A549 (cell line): ENCODE data around the gene KRTAP9-8. TPM values are rescaled to one million over a fixed set of nuclear protein-coding genes. Genes with fewer than 3 reads are reported as not detected.
A peak's percentile ranks its signal among the peaks of the same experiment; 100 is the strongest.

ENCODE experiments used
- ATAC-seq, 2 experiments: fragments of 200-7000 bp in 1 of 2; fragments of >200 bp in 1 of 2; cut with Nextera tagmentation in 1 of 2; cut with Tn5 transposase in 1 of 2; 3 replicates each; pipeline versions ENCODE4 v1.8.0 to v1.9.1; 2018 to 2020; ENCODE audit warnings: mild to moderate bottlenecking in 1 of 2, moderate library complexity in 1 of 2
- CTCF ChIA-PET: fragments of 300-600 bp; sonication (Branson Sonifier 250); formaldehyde crosslinking; extraction: SDS; loops from one replicate; lab custom pipeline; 2021; ENCODE audit warnings: antibody characterized with exemption, inconsistent platforms; lab: Yijun Ruan, JAX
- POLR2A ChIA-PET: fragments of 350-600 bp; formaldehyde crosslinking; extraction: SDS; loops from one replicate; lab custom pipeline; 2021; ENCODE audit warnings: antibody characterized with exemption, inconsistent platforms; lab: Yijun Ruan, JAX
- DNase-seq, 2 experiments: peaks; one replicate each; pipeline versions ENCODE4 v3.0.0 to v3.0.0-alpha.2; 2011 to 2016; ENCODE audit warnings: low read depth in 1 of 2, low spot score in 1 of 2
- FAIRE-seq: peaks from 2 replicates; lab custom pipeline; 2011; peaks lifted over from hg19 to GRCh38; lab: Jason Lieb, UNC
- H3K27ac ChIP-seq, 2 experiments: fragments of >200 bp; sonication (Bioruptor Twin); formaldehyde crosslinking; 3 replicates each; pipeline ENCODE4 v1.5.1; 2016 to 2017
- H3K4me1 ChIP-seq: fragments of >200 bp; sonication (Bioruptor Twin); formaldehyde crosslinking; 3 replicates; pipeline ENCODE4 v1.6.1; 2016
- H3K4me2 ChIP-seq: fragments of >200 bp; sonication (Bioruptor Twin); formaldehyde crosslinking; 3 replicates; pipeline ENCODE4 v1.6.1; 2016
- H3K4me3 ChIP-seq: fragments of >200 bp; sonication (Bioruptor Twin); formaldehyde crosslinking; 3 replicates; pipeline ENCODE4 v1.5.1; 2016
- H3K9me3 ChIP-seq: fragments of >200 bp; sonication (Bioruptor Twin); formaldehyde crosslinking; 3 replicates; pipeline ENCODE4 v1.6.1; 2016
- CBX2 ChIP-seq: fragments of 200-600 bp; sonication (generic); IDR thresholded peaks from 2 replicates; pipeline ENCODE4 v1.6.1; 2016; ENCODE audit warnings: low read depth, mild to moderate bottlenecking, borderline replicate concordance
- CHD2 ChIP-seq: fragments of 150-350 bp; IDR thresholded peaks from 2 replicates; pipeline ENCODE4 v1.6.1; 2014; ENCODE audit warnings: low read length; ENCODE audit not compliant: partially characterized antibody
- CHD4 ChIP-seq: fragments of 200-600 bp; sonication (generic); IDR thresholded peaks from 2 replicates; pipeline ENCODE4 v1.6.1; 2016; ENCODE audit warnings: antibody characterized with exemption, mild to moderate bottlenecking, borderline replicate concordance
- FOSL2 ChIP-seq, 2 experiments: fragments of 450-650 bp in 1 of 2; fragments of >200 bp in 1 of 2; sonication (Bioruptor Twin) in 1 of 2; formaldehyde crosslinking; IDR thresholded peaks; 2 replicates each; pipeline versions ENCODE4 v1.5.0 to v1.6.1; 2016 to 2020; ENCODE audit warnings: mild to moderate bottlenecking in 1 of 2, moderate library complexity in 1 of 2
- FOXS1 ChIP-seq: fragments of 250-450 bp; sonication (Bioruptor Pico); IDR thresholded peaks from 2 replicates; pipeline ENCODE4 v1.5.0; 2020; ENCODE audit warnings: mild to moderate bottlenecking, moderate library complexity
- HEYL ChIP-seq: fragments of 250-450 bp; sonication (Bioruptor Pico); IDR thresholded peaks from 2 replicates; pipeline ENCODE4 v1.8.0; 2021; ENCODE audit warnings: mild to moderate bottlenecking, moderate library complexity
- HOXB13 ChIP-seq: fragments of 250-450 bp; sonication (Bioruptor Pico); IDR thresholded peaks from 2 replicates; pipeline ENCODE4 v1.5.0; 2020; ENCODE audit warnings: low read depth, mild to moderate bottlenecking, moderate library complexity
- KDM5A ChIP-seq: fragments of 200-600 bp; sonication (generic); IDR thresholded peaks from 2 replicates; pipeline ENCODE4 v1.6.1; 2016; ENCODE audit warnings: antibody characterized with exemption, mild to moderate bottlenecking
- MYC ChIP-seq: IDR thresholded peaks from 2 replicates; pipeline ENCODE4 v1.6.1; 2012; ENCODE audit warnings: mild to moderate bottlenecking, inconsistent platforms, low read length, improper control_type of control experiment, borderline replicate concordance
- PHF8 ChIP-seq: fragments of 200-600 bp; sonication (generic); IDR thresholded peaks from 2 replicates; pipeline ENCODE4 v1.6.1; 2016; ENCODE audit warnings: low read depth, mild to moderate bottlenecking, antibody characterized with exemption, moderate library complexity, borderline replicate concordance
- POLR2A ChIP-seq: IDR thresholded peaks from 2 replicates; pipeline ENCODE4 v1.6.1; 2012; ENCODE audit warnings: mild to moderate bottlenecking, low read length
- POLR2AphosphoS2 ChIP-seq: conservative IDR thresholded peaks from 2 replicates; pipeline ENCODE4 v1.6.1; 2012; ENCODE audit warnings: low read length, improper control_type of control experiment, inconsistent platforms
- RAD21 ChIP-seq, 2 experiments: fragments of >200 bp in 1 of 2; sonication (Bioruptor Twin) in 1 of 2; formaldehyde crosslinking in 1 of 2; IDR thresholded peaks in 1 of 2; conservative IDR thresholded peaks in 1 of 2; 2 replicates in 1 of 2; 3 replicates in 1 of 2; pipeline ENCODE4 v1.6.1; 2012 to 2018; ENCODE audit warnings: inconsistent platforms in 1 of 2
- RFX5 ChIP-seq: fragments of 450-650 bp; IDR thresholded peaks from 2 replicates; pipeline ENCODE4 v1.7.1; 2014; ENCODE audit warnings: antibody characterized with exemption, mild to moderate bottlenecking, moderate library complexity
- RNF2 ChIP-seq: fragments of 200-600 bp; sonication (generic); IDR thresholded peaks from 2 replicates; pipeline ENCODE4 v1.6.1; 2016; ENCODE audit warnings: low read depth, mild to moderate bottlenecking, antibody characterized with exemption, moderate library complexity, borderline replicate concordance
- SMC3 ChIP-seq: fragments of >200 bp; sonication (Bioruptor Twin); formaldehyde crosslinking; IDR thresholded peaks from 3 replicates; pipeline ENCODE4 v1.6.1; 2018; ENCODE audit warnings: inconsistent platforms
- TP53 ChIP-seq: fragments of 250-450 bp; sonication (Bioruptor Pico); IDR thresholded peaks from 2 replicates; pipeline ENCODE4 v1.5.0; 2021; ENCODE audit warnings: mild to moderate bottlenecking, moderate library complexity
- ZC3H11A ChIP-seq: fragments of 450-650 bp; IDR thresholded peaks from 2 replicates; pipeline ENCODE4 v1.6.1; 2014; ENCODE audit warnings: antibody characterized with exemption, mild to moderate bottlenecking
- ZFP36 ChIP-seq: fragments of 450-650 bp; IDR thresholded peaks from 2 replicates; pipeline ENCODE4 v1.6.1; 2014; ENCODE audit warnings: borderline replicate concordance; ENCODE audit not compliant: partially characterized antibody
- WGBS: methylation state at CpG from one replicate; pipeline ENCODE4 v1.1.6; 2017; ENCODE audit errors: missing lambda C conversion rate; 5-methylcytosine and 5-hydroxymethylcytosine counted together
- polyA plus RNA-seq, 4 experiments: library from polyadenylated mRNA; depleted of rRNA in 3 of 4; stranded (reverse); fragments of >200 nt; fragmentation: RNase III in 1 of 4; extraction: RNeasy Plus Mini Kit Qiagen cat#74134 plus additional on column Dnase treatment in 1 of 4; gene quantifications; 2 replicates in 3 of 4; 3 replicates in 1 of 4; pipeline ENCODE4 v1.2.3, GENCODE V29; 2011 to 2017
- TF ChIP-seq, protein P1 (sequence below): IDR thresholded peaks from 2 replicates; pipeline ENCODE4 v1.6.1; 2012; ENCODE audit warnings: low read depth, borderline replicate concordance
- TF ChIP-seq, protein P2 (sequence below): fragments of 250-450 bp; sonication (Bioruptor Pico); IDR thresholded peaks from 2 replicates; pipeline ENCODE4 v1.5.0; 2020; ENCODE audit warnings: low read depth, mild to moderate bottlenecking, moderate library complexity
- TF ChIP-seq, protein P3 (sequence below): fragments of 200-600 bp; sonication (generic); IDR thresholded peaks from 2 replicates; pipeline ENCODE4 v1.6.1; 2016; ENCODE audit warnings: antibody characterized with exemption, mild to moderate bottlenecking, moderate library complexity
- TF ChIP-seq, protein P4 (sequence below): fragments of 450-650 bp; IDR thresholded peaks from 2 replicates; pipeline ENCODE4 v1.6.1; 2014; ENCODE audit warnings: antibody characterized with exemption

The KRTAP9-8 gene
- polyA plus RNA-seq, 2 of the 4 experiments (the other 2 are of a cell fraction), result not detected

DNA sequence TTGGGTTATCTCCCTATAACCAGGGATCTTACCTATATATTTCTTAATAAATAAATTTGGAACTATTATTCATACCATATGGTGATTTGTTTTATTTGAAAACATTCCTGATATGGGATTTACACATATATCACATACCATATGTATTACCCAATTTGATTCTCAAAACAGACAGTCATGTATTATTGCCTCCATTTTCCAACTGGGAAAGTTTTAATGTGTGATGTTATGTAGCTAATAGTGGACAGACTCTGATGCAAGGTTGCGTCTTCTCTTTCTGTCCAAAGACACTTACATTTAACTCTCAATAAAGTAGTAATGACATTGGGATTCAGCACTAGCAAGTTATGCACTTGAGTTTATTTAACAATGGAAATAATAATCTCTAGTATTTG is 18.5 kb downstream of the KRTAP9-8 start:
- DNase-seq (no peak), FAIRE-seq (no peak), ATAC-seq (no peak)
- Histone ChIP-seq H3K27ac (no peak overlapping the region), H3K4me1 (no peaks in the 10 kb centered on the region), H3K4me2 (no peak overlapping the region), H3K9me3 (no peaks in the 10 kb centered on the region), H3K4me3 (no peak overlapping the region)
- ChIA-PET POLR2A (no interaction called here), CTCF (no interaction called here)
- TF ChIP-seq, protein P1, sequence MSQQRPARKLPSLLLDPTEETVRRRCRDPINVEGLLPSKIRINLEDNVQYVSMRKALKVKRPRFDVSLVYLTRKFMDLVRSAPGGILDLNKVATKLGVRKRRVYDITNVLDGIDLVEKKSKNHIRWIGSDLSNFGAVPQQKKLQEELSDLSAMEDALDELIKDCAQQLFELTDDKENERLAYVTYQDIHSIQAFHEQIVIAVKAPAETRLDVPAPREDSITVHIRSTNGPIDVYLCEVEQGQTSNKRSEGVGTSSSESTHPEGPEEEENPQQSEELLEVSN, result no peak
- TF ChIP-seq RFX5 (no peak), FOSL2 (IDR thresholded peaks at IDR 0.05) (no peak), FOSL2 (CRISPR knock-in tag; IDR thresholded peaks at IDR 0.05) (no peak), SMC3 (no peak), ZFP36 (no peak), TP53 (CRISPR knock-in tag) (no peak), RNF2 (no peak), CBX2 (no peak), HOXB13 (CRISPR knock-in tag) (no peak), ZC3H11A (no peak), HEYL (CRISPR knock-in tag) (no peak), PHF8 (no peak), KDM5A (no peak), POLR2A (no peak), CHD2 (no peak), CHD4 (no peak), RAD21 (conservative IDR thresholded peaks at IDR 0.05 in 1 of 2, IDR thresholded peaks at IDR 0.05 in 1 of 2) (no peak), POLR2AphosphoS2 (no peak)
- TF ChIP-seq, protein P2, sequence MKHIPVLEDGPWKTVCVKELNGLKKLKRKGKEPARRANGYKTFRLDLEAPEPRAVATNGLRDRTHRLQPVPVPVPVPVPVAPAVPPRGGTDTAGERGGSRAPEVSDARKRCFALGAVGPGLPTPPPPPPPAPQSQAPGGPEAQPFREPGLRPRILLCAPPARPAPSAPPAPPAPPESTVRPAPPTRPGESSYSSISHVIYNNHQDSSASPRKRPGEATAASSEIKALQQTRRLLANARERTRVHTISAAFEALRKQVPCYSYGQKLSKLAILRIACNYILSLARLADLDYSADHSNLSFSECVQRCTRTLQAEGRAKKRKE, result no peak
- TF ChIP-seq, protein P3, sequence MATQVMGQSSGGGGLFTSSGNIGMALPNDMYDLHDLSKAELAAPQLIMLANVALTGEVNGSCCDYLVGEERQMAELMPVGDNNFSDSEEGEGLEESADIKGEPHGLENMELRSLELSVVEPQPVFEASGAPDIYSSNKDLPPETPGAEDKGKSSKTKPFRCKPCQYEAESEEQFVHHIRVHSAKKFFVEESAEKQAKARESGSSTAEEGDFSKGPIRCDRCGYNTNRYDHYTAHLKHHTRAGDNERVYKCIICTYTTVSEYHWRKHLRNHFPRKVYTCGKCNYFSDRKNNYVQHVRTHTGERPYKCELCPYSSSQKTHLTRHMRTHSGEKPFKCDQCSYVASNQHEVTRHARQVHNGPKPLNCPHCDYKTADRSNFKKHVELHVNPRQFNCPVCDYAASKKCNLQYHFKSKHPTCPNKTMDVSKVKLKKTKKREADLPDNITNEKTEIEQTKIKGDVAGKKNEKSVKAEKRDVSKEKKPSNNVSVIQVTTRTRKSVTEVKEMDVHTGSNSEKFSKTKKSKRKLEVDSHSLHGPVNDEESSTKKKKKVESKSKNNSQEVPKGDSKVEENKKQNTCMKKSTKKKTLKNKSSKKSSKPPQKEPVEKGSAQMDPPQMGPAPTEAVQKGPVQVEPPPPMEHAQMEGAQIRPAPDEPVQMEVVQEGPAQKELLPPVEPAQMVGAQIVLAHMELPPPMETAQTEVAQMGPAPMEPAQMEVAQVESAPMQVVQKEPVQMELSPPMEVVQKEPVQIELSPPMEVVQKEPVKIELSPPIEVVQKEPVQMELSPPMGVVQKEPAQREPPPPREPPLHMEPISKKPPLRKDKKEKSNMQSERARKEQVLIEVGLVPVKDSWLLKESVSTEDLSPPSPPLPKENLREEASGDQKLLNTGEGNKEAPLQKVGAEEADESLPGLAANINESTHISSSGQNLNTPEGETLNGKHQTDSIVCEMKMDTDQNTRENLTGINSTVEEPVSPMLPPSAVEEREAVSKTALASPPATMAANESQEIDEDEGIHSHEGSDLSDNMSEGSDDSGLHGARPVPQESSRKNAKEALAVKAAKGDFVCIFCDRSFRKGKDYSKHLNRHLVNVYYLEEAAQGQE, result no peak
- WGBS, result 95% methylated on average over 1 of the region's 1 CpG

DNA sequence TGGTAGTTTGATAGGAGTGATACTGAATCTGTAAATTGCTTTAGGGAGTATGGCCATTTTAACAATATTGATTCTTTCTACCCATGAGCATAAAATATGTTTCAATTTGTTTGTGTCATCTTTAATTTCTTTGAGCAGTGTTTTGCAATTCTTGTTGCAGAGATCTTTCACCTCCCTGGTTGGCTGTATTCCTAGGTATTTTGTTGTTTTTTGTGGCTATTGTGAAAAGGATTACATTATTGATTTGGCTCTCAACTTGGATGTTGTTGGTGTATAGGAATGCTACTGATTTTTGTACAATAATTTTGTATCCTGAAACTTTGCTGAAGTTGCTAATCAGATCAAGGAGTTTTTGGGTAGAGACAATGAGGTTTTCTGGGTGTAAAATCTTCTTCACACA is 20.6 kb downstream of the KRTAP9-8 start:
- ChIA-PET POLR2A (no interaction called here), CTCF (no interaction called here)
- no peak for ATAC-seq
- Histone ChIP-seq H3K4me1 (no peaks in the 10 kb centered on the region), H3K9me3 (no peaks in the 10 kb centered on the region), H3K27ac (no peak overlapping the region), H3K4me3 (no peak overlapping the region), H3K4me2 (no peak overlapping the region)
- FAIRE-seq, result peak; percentile 70
- no peak for TF ChIP-seq MYC
- no peak for TF ChIP-seq FOXS1 (CRISPR knock-in tag)
- TF ChIP-seq, protein P4, sequence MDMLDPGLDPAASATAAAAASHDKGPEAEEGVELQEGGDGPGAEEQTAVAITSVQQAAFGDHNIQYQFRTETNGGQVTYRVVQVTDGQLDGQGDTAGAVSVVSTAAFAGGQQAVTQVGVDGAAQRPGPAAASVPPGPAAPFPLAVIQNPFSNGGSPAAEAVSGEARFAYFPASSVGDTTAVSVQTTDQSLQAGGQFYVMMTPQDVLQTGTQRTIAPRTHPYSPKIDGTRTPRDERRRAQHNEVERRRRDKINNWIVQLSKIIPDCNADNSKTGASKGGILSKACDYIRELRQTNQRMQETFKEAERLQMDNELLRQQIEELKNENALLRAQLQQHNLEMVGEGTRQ, result no peak
- DNase-seq, result no peak
